Stimulated activated CD8-positive, alpha-beta memory T cell treated with anti-CD3 and anti-CD28 coated beads, Interleukin-12 subunit alpha, Interleukin-12 subunit beta, amount 100 ng/mL, for 24 hours (primary cell): ENCODE results near the gene C4A.
"Not testable (repeated sequence)": the region's sequence is repeated elsewhere in the genome, so short reads cannot be mapped to it uniquely, and the experiment has no call there.

Source experiments
- DNase-seq: peaks from one replicate; pipeline ENCODE4 v3.0.0-alpha.2; 2020; ENCODE audit errors: extremely low read depth

C4A gene

DNA sequence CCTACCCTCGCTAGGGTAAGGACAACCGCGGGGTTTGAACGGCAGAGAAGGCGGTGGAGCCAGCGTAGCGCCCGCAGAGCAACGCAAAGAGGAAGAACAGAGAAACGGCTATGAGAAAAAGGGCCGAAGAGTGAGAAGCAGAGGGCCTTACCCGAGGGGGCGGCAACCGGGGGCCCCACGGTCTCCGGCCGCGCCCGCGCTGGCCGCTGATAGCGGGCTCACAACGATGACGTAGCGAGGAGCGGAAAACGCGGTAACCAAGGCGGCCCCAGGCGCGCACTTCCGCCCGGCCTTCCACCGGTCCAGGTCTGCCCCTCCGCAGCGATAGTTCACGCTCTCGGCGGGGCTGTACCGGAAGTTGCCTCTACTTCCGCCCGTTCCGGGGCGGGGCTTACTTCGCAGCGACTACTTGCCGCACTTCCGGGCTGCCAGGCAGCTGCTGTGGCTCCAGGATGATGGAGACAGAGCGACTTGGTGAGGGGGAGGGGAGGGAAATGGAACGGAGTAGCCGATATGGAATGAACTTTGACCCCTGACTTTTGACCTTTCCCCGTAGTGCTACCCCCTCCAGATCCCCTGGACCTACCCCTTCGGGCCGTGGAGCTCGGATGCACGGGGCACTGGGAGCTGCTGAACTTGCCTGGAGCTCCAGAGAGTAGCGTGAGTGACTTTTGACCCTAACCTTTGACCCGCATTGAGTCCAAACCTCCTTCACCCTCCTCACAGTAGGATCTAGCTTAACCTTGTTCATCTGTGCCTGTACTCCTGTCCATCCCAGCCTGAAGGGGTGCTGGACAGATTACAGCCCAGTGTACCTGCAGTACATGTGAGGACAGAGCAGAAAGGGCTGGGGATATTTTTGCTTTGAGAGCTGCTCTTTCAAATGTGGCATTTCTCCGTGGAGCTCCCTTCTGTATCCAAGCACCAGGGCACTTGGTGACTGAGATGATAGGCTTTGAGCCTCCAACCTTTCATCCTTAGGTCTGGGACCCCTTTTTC is 22.8 kb upstream of the C4A start, which contains the start of the genes NELFE and SKIC2:
Gene NELFE, minus strand, starts transcription at position 231 of the 999 bp plus-strand sequence. CDS start 525 bp downstream, outside the sequence.
Gene SKIC2, plus strand, starts transcription at position 435 of the 999 bp plus-strand sequence. Its CDS starts 18 bp downstream, at position 453.
- DNase-seq: peak; percentile 95

DNA sequence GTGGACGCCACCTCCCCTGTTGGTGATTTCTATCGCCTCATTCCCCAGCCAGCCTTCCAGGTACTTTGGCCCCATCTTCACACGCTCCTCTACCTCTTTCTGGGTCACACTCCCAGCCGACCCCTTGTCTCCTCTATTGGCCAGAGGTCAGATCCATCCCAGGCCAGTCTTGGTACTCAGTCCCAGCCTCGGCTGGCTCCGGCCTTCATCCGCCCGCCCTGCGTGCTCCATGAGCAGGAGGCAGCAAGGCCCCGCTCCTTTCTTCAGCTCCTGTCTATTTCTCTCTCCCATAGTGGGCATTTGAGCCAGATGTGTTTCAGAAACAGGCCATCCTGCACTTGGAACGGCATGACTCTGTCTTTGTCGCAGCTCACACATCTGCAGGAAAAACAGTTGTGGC is 20.2 kb upstream of the C4A start:
- DNase-seq: no peak

- no peak for DNase-seq
Observed at GRCh38 chr6:31963921-31964320, 17.9 kb upstream of the C4A start.

DNA sequence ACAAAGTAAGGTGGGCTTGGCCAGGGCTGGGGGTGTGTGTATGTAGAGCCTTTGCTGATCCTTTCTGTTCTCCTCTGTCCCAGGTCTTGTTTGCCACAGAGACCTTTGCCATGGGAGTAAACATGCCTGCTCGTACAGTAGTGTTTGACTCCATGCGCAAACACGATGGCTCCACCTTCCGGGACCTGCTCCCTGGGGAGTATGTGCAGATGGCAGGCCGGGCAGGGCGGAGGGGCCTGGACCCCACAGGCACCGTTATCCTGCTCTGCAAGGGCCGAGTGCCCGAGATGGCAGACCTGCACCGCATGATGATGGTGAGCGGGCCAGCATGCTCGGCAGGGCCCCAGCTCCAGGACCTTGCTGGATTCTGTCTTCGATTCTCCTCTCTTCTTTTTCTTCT is 16.2 kb upstream of the C4A start:
- DNase-seq: no peak

- DNase-seq: no peak
Observed at GRCh38 chr6:31966506-31966905, 15.4 kb upstream of the C4A start.

GRCh38 chr6:31966997-31967925 is 14.6 kb upstream of the C4A start:
- DNase-seq: no peak

- no peak for DNase-seq
Observed at GRCh38 chr6:31967926-31968320, 13.9 kb upstream of the C4A start.

- no peak for DNase-seq
Observed at GRCh38 chr6:31968326-31968725, 13.5 kb upstream of the C4A start.

DNA sequence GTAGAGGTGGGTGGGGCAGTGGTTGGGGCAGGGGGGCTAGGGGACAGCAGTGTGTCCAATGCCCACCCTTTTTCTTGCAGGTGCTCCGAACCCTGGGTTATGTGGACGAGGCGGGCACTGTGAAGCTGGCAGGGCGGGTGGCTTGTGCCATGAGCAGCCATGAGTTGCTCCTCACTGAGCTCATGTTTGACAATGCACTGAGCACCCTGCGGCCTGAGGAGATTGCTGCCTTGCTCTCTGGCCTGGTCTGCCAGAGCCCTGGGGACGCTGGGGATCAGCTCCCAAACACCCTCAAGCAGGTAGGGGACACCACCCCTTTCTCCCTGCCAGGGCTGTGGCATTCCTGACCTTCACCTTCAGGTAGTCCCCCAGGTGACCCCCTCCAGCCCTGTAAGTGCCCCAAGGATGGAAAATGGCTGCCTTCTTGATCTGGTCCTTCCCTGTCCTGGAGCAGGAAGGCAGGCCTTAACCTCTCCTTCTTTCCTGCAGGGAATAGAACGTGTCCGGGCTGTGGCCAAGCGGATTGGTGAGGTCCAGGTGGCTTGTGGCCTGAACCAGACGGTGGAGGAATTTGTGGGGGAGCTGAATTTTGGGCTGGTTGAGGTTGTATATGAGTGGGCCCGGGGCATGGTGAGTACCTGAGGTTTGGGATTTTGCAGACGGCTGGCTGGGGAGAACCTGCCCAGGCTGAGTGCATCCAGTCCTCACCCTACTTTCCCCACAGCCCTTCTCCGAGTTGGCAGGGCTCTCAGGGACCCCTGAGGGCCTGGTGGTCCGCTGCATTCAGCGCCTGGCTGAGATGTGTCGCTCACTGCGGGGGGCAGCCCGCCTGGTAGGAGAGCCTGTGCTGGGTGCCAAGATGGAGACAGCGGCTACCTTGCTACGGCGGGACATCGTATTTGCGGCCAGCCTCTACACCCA is 12.8 kb upstream of the C4A start:
- DNase-seq: no peak

GRCh38 chr6:31969712-31970603 is 11.9 kb upstream of the C4A start:
- DNase-seq: no peak

DNA sequence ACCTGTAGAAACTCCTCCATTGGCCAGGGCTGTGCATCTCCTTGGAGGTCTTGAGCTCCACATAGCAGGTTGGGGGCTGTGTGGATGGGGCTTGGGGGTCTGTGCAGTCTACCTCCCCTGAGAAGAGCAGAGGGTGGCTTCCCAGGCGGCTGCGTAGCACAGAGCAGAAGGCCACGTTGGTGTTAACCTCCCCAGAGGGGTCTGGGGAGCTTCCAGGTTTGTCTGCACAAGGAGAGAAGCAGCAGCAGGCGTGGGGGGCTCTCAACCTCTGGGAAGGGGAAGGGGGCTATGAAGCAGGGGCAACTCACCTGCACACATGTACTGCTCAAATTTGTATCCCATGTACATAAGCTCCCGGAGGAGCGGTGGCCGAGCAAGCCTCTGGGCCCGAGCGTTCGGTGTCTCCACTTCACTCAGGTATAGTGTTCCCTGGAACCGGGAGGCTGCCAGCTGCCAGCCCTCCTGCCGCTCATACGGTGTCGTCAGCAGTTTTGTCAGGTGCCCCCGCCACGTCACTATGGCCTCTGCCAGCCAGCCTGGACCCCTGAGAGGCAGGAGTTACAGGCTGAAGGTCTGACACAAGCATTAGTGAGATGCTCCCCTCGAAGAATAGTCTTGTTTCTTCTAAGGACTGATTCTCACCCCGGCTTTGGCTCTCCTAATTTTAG is 11.1 kb upstream of the C4A start:
- no peak for DNase-seq

GRCh38 chr6:31971279-31971992 is 10.4 kb upstream of the C4A start:
- DNase-seq: no peak

- peak; percentile 95 for DNase-seq
Observed at GRCh38 chr6:31971993-31972708, 9.7 kb upstream of the C4A start, which contains the start of gene DXO. TSS of gene DXO (minus strand) at chr6:31972138. CDS start at chr6:31971675, 463 bp downstream.

DNA sequence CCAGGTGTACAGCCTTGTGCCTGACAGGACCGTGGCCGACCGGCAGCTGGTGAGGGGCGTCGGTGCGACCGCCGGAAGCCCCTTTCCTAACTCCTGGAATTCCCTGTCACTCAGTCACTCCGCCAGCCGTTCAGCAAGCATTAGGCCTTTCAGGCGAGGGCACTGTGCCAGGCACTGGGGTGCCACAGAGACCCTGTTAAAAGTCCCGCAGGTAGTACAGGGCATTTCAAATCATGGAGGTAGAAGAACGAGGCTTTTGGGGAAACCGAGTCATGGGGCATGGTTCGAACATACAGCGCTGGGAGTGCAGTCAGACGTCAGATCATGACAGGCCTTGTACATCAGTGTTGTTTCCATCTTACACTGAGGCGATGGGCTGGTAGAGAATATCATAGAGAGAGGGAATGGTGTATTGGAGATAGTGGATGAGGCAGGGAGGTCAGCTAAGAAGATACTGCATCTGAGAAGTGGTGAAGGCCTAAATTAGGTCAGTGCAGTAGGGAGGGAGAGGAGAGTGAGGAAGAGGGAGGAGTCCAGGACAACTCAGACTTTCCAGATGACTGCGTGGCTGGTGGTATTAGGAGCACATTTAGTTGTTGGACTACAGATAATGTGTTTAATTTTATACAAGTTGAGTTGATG is 9.0 kb upstream of the C4A start:
- DNase-seq: no peak

- DNase-seq: not testable (repeated sequence)
Observed at GRCh38 chr6:31976065-31976464, 5.8 kb upstream of the C4A start.

GRCh38 chr6:31977816-31978431 is 3.9 kb upstream of the C4A start:
- no peak for DNase-seq

GRCh38 chr6:31978831-31979230 is 3.0 kb upstream of the C4A start:
- DNase-seq: no peak
